Erythroblast (primary cell): ENCODE results near the gene CADPS2.

Experiments used
- GATA1 ChIP-seq: IDR thresholded peaks from 2 replicates; pipeline ENCODE4 v1.6.1; 2011; ENCODE audit warnings: low read depth, mild to moderate bottlenecking, control low read depth, low read length, moderate library complexity
- POLR2A ChIP-seq: IDR thresholded peaks from 2 replicates; pipeline ENCODE4 v1.6.1; 2011; ENCODE audit warnings: mild to moderate bottlenecking, low read length

DNA sequence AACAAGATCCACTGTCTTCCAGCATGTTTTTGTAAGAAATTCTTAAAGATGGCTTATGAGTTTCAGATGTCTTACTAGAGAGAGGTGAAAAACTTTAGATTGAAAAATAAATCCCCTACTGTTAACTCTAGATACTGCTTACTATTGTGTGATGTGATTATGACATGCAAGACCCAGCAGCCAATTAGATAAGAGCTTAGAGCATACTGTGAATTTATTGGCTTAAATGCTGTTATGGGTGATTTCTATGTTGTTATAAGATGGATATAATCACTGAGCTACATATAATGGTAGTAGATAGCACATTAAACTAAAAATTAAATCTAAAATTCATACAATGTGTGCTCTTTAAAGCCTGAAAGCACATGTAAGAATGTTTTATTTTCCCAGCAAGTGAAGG is 187.2 kb downstream of the CADPS2 start, which contains the start of gene RNF133:
- no peak for TF ChIP-seq POLR2A
- no peak for TF ChIP-seq GATA1
